ENCODE results near the gene PARP6. TPM values are rescaled to one million over a fixed set of nuclear protein-coding genes. Genes with fewer than 3 reads are reported as not detected.

Gene PARP6
- total and polyA plus RNA-seq, 2 of the 8 experiments (the other 6 are each of a cell fraction or from before 2014, with no cell fraction given) = 39.8 to 45.3 TPM

DNA sequence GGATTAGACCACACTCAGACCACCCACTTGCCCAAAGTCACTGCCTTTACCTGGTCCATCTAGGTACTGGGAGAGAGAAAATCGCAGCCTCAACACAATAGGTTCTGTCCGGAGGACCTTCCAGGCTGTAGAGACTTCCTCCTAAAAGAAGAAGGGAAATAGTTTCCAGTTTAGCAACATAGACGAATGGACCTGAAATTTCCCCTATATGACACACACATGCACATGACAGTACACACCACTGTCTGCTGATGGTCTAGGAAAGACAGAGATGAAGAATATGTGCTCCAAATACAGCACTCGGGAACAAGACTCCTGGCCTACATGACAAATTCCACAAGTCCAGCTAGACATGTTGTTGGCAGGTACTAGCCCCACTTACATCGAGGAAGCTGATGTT lies 7.3 kb downstream of the PARP6 start:
- Histone ChIP-seq H2AFZ (ENCODE audit: low read length) (no peak overlapping the region), H3K79me1 (ENCODE audit: low read depth, low read length) (no peaks in the 10 kb centered on the region), H4K5ac (ENCODE audit: insufficient read length, low read depth, low read length) (no peak overlapping the region), H3K9ac (replicated peaks in 1 of 4; ENCODE audit: extremely low read depth in 1 of 4, low read depth in 3 of 4, low read length in 3 of 4) (no peak overlapping the region), H4K8ac (ENCODE audit: extremely low read depth, insufficient read depth, low read length) (no peak overlapping the region), H3K4me2 (ENCODE audit: insufficient read depth in 1 of 2, low read depth in 2 of 2, low read length in 2 of 2) (no peak overlapping the region), H4K91ac (replicated peaks; ENCODE audit: insufficient read length, low read length) (no peak overlapping the region), H3K36me3 (ENCODE audit: control insufficient read depth in 2 of 4, insufficient read depth in 4 of 4, low read length in 3 of 4) (peaks cover 23 to 72% (median 65%) of the 10 kb centered on the region in 4 experiments; a peak in 7 of 8 replicates), H3K23me2 (ENCODE audit: low read depth, low read length) (no peaks in the 10 kb centered on the region), H3K14ac (ENCODE audit: insufficient read length) (no peak overlapping the region), H2AK5ac (ENCODE audit: low read depth, low read length) (no peak overlapping the region), H3K79me2 (ENCODE audit: control insufficient read depth in 1 of 2, insufficient read depth in 2 of 2, low read length in 2 of 2) (no peaks in the 10 kb centered on the region), H3K4me1 (replicated peaks in 1 of 4; ENCODE audit: control insufficient read depth in 3 of 4, insufficient read depth in 4 of 4, low read length in 3 of 4) (no peaks in the 10 kb centered on the region), H2BK5ac (ENCODE audit: low read depth, low read length) (no peak overlapping the region), H3K23ac (ENCODE audit: insufficient read length) (no peak overlapping the region), H3K18ac (ENCODE audit: extremely low read depth, low read length) (no peak overlapping the region), H3K4me3 (ENCODE audit: extremely low read depth in 1 of 4, insufficient read depth in 2 of 4, low read depth in 3 of 4, low read length in 4 of 4) (no peak overlapping the region), H3K56ac (replicated peaks; ENCODE audit: insufficient read length, low read depth, low read length) (no peak overlapping the region), H3K27ac (ENCODE audit: low read depth, low read length) (no peak overlapping the region), H3K9me3 (ENCODE audit: insufficient read depth in 2 of 2, low read depth in 1 of 2, low read length in 1 of 2) (no peaks in the 10 kb centered on the region), H2BK12ac (ENCODE audit: low read depth, low read length) (no peak overlapping the region), H3K27me3 (replicated peaks in 1 of 4; ENCODE audit: control insufficient read depth in 3 of 4, extremely low read depth in 1 of 4, insufficient read depth in 3 of 4, low read length in 3 of 4) (peaks cover 0 to 3% (median 0%) of the 10 kb centered on the region in 4 experiments; a peak in 1 of 7 replicates), H2BK120ac (replicated peaks; ENCODE audit: low read depth, low read length) (no peak overlapping the region), H2BK15ac (ENCODE audit: low read length) (no peak overlapping the region), H3K4ac (replicated peaks; ENCODE audit: insufficient read length, low read depth, low read length) (no peak overlapping the region), H2BK20ac (ENCODE audit: low read length) (no peak overlapping the region), H4K20me1 (replicated peaks in 1 of 2; ENCODE audit: control insufficient read depth in 1 of 2, insufficient read depth in 2 of 2, low read length in 2 of 2) (peaks cover 0 to 2% of the 10 kb centered on the region in 2 experiments)
- DNase-seq (ENCODE audit: low read depth in 1 of 2, low spot score in 2 of 2) = no peak
- WGBS, 2 experiments (ENCODE audit: extremely low coverage in 1 of 2, insufficient coverage in 1 of 2, insufficient read length in 1 of 2, insufficient replicate concordance in 2 of 2, low coverage in 1 of 2, low lambda C conversion rate in 2 of 2, missing lambda C conversion rate in 1 of 2) = 88% methylated on average over 5 of the region's 5 CpGs; no CpG with 5 or more reads in 1 of the 2 experiments
- no peak for TF ChIP-seq YY1 (IDR thresholded peaks at IDR 0.05; ENCODE audit: low read depth, low read length)
- ChIA-PET CTCF (ENCODE audit: partially characterized antibody) (interaction anchor here (1.3 kb wide), 1 partner anchor 22 kb away, joined by 4 read pairs; no protein-coding TSS in a partner anchor), POLR2A (ENCODE audit: partially characterized antibody) (interaction anchor here (1.4 kb wide), 2 partner anchors 8 to 24 kb away, joined by 3 to 5 read pairs; no protein-coding TSS in a partner anchor)
- no peak for FAIRE-seq

Measured in H1 (cell line).